Measurements from ENCODE around the gene KLHL17. TPM values are rescaled to one million over a fixed set of nuclear protein-coding genes. Genes with fewer than 3 reads are reported as not detected.

The KLHL17 gene
- total RNA-seq, 4 donors from 2014 or later: 4.4 to 10.0 (median 5.0) TPM

DNA sequence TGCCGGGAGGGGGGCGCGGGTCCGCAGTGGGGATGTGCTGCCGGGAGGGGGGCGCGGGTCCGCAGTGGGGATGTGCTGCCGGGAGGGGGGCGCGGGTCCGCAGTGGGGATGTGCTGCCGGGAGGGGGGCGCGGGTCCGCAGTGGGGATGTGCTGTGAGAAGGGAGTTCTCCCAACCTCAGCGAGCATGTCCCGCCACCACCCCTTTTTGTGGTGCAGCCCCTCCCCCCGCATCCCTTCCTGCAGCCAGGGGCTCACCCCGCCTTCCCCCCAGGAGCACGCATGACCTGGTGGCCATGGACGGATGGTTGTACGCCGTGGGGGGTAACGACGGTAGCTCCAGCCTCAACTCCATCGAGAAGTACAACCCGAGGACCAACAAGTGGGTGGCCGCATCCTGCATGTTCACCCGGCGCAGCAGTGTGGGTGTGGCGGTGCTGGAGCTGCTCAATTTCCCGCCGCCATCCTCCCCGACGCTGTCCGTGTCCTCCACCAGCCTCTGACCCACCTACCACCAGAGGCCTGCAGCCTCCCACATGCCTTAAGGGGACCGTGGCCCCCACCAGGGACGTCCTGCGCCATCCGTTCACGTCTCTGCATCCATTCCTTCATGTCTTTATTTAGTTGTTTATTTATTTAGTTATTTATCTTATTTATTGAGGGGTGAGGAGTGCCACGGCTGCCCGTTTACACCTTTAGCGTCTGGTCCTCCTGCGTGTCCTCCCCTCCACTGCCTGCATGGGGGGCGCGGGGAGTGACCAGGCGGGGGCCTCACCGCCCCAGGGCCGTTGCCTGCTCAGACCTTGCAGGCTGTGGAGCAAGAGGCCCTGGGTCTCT lies 4.5 kb downstream of the KLHL17 start:
- TF ChIP-seq, protein P1, sequence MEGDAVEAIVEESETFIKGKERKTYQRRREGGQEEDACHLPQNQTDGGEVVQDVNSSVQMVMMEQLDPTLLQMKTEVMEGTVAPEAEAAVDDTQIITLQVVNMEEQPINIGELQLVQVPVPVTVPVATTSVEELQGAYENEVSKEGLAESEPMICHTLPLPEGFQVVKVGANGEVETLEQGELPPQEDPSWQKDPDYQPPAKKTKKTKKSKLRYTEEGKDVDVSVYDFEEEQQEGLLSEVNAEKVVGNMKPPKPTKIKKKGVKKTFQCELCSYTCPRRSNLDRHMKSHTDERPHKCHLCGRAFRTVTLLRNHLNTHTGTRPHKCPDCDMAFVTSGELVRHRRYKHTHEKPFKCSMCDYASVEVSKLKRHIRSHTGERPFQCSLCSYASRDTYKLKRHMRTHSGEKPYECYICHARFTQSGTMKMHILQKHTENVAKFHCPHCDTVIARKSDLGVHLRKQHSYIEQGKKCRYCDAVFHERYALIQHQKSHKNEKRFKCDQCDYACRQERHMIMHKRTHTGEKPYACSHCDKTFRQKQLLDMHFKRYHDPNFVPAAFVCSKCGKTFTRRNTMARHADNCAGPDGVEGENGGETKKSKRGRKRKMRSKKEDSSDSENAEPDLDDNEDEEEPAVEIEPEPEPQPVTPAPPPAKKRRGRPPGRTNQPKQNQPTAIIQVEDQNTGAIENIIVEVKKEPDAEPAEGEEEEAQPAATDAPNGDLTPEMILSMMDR (IDR thresholded peaks at IDR 0.05; ENCODE audit: low read depth): no peak

DNA sequence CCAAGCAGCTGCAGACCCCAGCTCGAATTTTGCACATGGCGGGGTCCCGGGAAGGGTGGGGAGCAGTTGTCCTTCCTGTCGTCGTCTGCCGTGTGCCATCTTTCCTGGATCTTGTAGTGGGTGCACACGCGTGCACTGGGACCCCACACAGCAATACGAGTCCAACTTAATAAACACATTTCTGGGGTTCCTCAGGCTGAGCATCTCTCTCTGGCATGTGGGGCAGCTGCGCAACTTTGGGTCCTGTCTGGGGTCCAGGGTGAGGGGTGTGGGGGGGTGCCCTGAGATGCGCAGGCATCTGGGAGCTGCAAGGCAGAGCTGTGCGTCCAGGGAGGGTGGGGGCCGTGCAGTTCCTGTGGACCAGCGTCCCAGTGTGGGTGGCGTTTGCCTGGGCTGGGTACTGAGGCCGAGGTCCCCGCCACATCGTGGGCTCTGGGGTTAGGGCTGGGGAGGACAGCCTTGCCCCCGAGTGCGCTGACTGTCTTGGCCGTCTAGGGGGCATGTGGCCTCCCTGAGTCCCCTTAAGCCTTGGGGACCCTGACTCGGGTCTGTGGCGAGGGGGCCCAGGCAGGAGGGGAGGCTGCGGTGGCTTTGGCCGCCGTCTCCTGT lies 5.2 kb downstream of the KLHL17 start:
- TF ChIP-seq, protein P1 (IDR thresholded peaks at IDR 0.05; ENCODE audit: low read depth): no peak

DNA sequence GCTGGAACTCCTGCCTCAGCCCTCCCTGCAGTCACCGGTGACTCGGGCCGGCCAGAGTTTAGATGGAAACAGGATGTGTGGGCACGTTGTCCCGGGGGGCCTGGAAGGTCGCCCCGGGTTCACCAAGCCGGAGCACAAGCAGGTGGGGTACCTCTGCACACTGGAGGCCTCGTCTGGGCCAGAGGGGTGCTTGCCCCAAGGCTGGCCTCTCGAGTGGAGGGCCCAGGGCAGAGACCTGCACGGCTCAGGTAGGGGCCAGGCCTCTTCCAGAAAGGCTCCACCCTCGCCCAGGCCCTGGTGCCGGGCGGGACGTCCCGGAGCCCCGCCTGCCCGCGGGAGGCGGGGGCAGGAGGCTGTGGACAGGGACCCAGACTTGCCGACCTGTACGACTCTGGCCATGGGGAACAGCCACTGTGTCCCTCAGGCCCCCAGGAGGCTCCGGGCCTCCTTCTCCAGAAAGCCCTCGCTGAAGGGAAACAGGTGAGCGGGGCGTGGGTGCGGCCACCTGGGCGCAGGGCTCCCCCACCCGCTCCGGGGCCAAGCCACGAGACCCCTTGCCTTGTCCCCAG lies 5.8 kb downstream of the KLHL17 start, which contains the start of gene PLEKHN1:
Gene PLEKHN1 (plus strand): TSS at position 348 of the 569 bp plus-strand sequence. CDS start 50 bp downstream, at position 398.
- TF ChIP-seq, protein P1 (IDR thresholded peaks at IDR 0.05; ENCODE audit: low read depth): no peak

DNA sequence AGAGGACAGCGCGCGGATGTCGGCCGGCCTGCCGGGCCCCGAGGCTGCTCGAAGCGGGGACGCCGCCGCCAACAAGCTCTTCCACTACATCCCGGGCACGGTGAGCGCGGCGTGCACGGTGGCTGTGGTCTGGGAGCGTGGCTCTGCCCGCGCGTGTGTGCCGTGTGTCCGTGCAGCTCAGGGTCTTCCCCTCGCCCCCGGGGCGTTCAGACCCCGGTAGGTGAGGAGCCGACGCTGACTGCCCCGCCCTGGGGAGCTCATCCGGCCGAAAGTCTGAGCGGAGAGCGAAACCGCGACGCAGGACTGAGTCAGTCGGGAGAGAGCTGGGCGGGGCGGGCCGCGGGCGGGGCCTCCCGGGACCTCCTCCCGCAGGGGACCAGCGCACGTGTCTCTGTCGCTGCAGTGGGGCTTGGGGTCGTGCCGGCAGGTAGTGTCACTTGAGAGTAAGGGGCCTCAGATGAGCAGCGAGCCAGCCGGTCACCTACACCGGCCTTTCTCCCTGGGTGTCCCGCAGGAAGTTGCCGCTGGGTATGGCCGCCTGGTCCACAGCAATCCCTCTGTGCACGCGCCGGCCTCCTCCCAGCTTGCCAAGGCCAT lies 6.4 kb downstream of the KLHL17 start:
- TF ChIP-seq, protein P1 (IDR thresholded peaks at IDR 0.05; ENCODE audit: low read depth): no peak

DNA sequence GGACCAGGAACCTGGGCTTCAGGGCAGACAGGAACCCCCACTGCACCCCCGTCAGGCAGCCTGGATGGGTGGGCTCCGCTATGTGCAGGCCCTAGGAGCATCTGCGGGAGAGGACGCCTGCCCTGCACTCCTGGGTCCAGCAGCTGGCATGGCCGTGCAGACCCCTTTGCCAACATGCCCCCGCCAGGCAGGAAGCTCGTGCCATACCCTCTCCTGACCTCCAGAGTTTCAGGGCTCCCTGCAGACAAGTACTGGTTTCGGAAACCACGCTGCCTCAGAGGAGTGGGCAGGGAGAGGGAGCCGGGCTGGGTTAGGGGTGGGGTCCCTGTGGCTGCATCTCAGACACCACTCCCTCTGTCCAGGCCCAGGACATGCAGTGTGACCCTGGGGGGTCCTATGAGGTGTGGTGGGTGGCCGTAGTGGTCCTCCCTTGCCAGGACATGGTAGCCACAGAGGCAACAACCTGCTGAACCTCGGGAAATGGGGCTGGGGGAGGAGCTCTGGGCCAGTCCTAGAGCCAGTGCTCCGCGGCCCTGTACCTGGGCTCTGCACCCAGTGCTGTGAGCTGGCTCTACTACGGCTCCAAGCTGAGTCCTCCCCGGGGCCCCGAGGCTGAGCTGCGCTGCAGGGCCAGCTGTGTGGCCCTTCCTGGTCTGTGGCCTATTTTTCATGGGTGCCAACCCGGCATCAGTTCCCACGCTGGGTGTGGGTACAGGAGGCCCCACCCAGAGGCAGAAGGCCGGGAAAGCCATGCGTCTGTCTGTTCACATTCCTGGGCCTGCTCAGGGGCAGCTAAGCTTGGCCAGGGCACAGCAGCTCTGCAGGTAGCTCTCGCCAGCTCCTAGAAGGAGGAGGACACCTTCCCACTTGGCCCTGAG lies 7.3 kb downstream of the KLHL17 start:
- TF ChIP-seq, protein P1 (IDR thresholded peaks at IDR 0.05; ENCODE audit: low read depth): no peak

DNA sequence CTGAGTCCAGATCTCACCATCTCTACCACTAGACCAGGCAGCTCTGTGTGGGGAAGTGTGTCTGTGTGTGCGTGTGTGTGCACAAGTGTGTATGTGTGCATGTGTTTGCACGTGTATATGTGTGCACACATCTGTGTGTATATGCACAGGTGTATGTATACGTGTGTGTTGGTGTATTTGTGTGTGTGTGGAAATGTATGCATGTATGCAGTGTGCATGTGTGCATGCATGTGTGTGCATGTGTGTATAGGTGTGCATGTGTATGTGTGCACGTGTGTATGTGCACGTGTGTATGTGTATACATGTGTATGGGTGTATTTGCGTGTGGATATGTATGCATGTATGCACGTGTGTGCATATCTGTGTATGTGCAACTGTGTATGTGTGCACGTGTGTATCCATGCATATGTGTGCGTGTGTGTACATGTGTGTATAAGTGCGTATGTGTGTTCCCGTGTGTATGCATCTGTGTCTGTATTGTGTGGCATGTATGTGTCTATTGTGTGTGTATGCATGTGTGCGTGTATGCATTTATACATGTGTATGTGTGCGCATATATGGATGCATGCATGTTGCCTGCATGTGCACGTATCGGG lies 9.0 kb downstream of the KLHL17 start:
- TF ChIP-seq, protein P1 (IDR thresholded peaks at IDR 0.05; ENCODE audit: low read depth): no peak
